SK-N-SH (cell line): ENCODE data around the gene TASOR2. TPM values are rescaled to one million over a fixed set of nuclear protein-coding genes. Genes with fewer than 3 reads are reported as not detected.

Source experiments
- CTCF ChIA-PET: fragments of 300-600, 350-600 bp; formaldehyde crosslinking; extraction: SDS; loops from one replicate; lab custom pipeline; 2021; lab: Yijun Ruan, JAX
- POLR2A ChIA-PET: fragments of 350-600 bp; sonication (Branson Sonifier 250); formaldehyde crosslinking; extraction: SDS; loops from one replicate; lab custom pipeline; 2020; ENCODE audit warnings: antibody characterized with exemption, inconsistent platforms; lab: Yijun Ruan, JAX
- DNase-seq: peaks from one replicate; pipeline ENCODE4 v3.0.0; 2012
- H2AFZ ChIP-seq: fragments of 200-600 bp; sonication (generic); 2 replicates; pipeline ENCODE4 v1.8.1; 2016; ENCODE audit warnings: antibody characterized with exemption, mild to moderate bottlenecking, low read depth
- H3F3A ChIP-seq: fragments of 200-600 bp; sonication (generic); replicated peaks from 2 replicates; pipeline ENCODE3; 2016; ENCODE audit warnings: antibody characterized with exemption, mild to moderate bottlenecking; ENCODE audit not compliant: insufficient read depth
- H3K27ac ChIP-seq, 2 experiments: fragments of 200-500 bp in 1 of 2; fragments of 200-600 bp in 1 of 2; sonication (Bioruptor generic) in 1 of 2; sonication (generic), shearing (Covaris generic) in 1 of 2; 2 replicates each; pipeline versions ENCODE4 v1.5.1 to v1.6.1; 2014 to 2016; ENCODE audit warnings: low read depth in 2 of 2, inconsistent platforms in 1 of 2, low read length in 1 of 2, mild to moderate bottlenecking in 1 of 2, mixed read lengths in 1 of 2
- H3K27me3 ChIP-seq: fragments of 200-600 bp; sonication (generic), shearing (Covaris generic); 2 replicates; pipeline ENCODE4 v1.6.1; 2016; ENCODE audit warnings: mixed run types; ENCODE audit not compliant: insufficient read depth
- H3K36me3 ChIP-seq, 2 experiments: fragments of 200-500 bp in 1 of 2; fragments of 200-600 bp in 1 of 2; sonication (Bioruptor generic) in 1 of 2; sonication (generic) in 1 of 2; replicated peaks in 1 of 2; 2 replicates each; pipeline versions ENCODE3 to v1.5.1; 2014 to 2016; ENCODE audit warnings: low read length in 1 of 2, mild to moderate bottlenecking in 1 of 2; ENCODE audit not compliant: insufficient read depth in 2 of 2, control insufficient read depth in 1 of 2
- H3K4me1 ChIP-seq, 2 experiments: fragments of 200-500 bp in 1 of 2; fragments of 200-600 bp in 1 of 2; sonication (Bioruptor generic) in 1 of 2; sonication (generic), shearing (Covaris generic) in 1 of 2; 2 replicates each; pipeline versions ENCODE4 v1.5.1 to v1.6.1; 2014 to 2016; ENCODE audit warnings: low read depth in 1 of 2, low read length in 1 of 2, mixed run types in 1 of 2; ENCODE audit not compliant: insufficient read depth in 2 of 2, control insufficient read depth in 1 of 2
- H3K4me2 ChIP-seq: fragments of 200-600 bp; sonication (generic), shearing (Covaris generic); 2 replicates; pipeline ENCODE4 v1.6.1; 2017; ENCODE audit warnings: mixed run types
- H3K4me3 ChIP-seq, 2 experiments: fragments of 200-500 bp in 1 of 2; fragments of 200-600 bp in 1 of 2; sonication (Bioruptor generic) in 1 of 2; sonication (generic), shearing (Covaris generic) in 1 of 2; 2 replicates each; pipeline versions ENCODE4 v1.5.1 to v1.8.1; 2014 to 2016; ENCODE audit warnings: low read depth in 2 of 2, inconsistent platforms in 1 of 2, low read length in 1 of 2, mild to moderate bottlenecking in 1 of 2, mixed read lengths in 1 of 2, moderate library complexity in 1 of 2
- H3K79me2 ChIP-seq: fragments of 200-600 bp; sonication (generic); 2 replicates; pipeline ENCODE4 v1.8.1; 2017; ENCODE audit warnings: mild to moderate bottlenecking; ENCODE audit not compliant: insufficient read depth
- H3K9ac ChIP-seq: fragments of 200-600 bp; sonication (generic); 2 replicates; pipeline ENCODE4 v1.6.1; 2017; ENCODE audit warnings: mixed run types
- H3K9me2 ChIP-seq: fragments of 200-600 bp; sonication (generic); 2 replicates; pipeline ENCODE4 v1.6.1; 2017; ENCODE audit warnings: mixed run types
- H3K9me3 ChIP-seq: fragments of 200-600 bp; sonication (generic); 2 replicates; pipeline ENCODE4 v1.6.1; 2017; ENCODE audit warnings: mixed run types, mild to moderate bottlenecking, moderate library complexity
- H4K20me1 ChIP-seq: fragments of 200-600 bp; sonication (generic); 2 replicates; pipeline ENCODE4 v1.6.1; 2017; ENCODE audit warnings: mild to moderate bottlenecking, mixed run types; ENCODE audit not compliant: insufficient read depth
- FOSL2 ChIP-seq: IDR thresholded peaks from 2 replicates; pipeline ENCODE4 v1.4.0; 2012; ENCODE audit warnings: low read depth, mild to moderate bottlenecking, moderate library complexity, borderline replicate concordance
- FOXM1 ChIP-seq: IDR thresholded peaks from 2 replicates; pipeline ENCODE4 v1.4.0; 2012; ENCODE audit warnings: low read depth, mild to moderate bottlenecking
- GATA2 ChIP-seq: sonication (generic); formaldehyde crosslinking; IDR thresholded peaks from 2 replicates; pipeline ENCODE4 v1.5.0; 2020; ENCODE audit warnings: mild to moderate bottlenecking, missing genetic modification reagents
- MXI1 ChIP-seq: IDR thresholded peaks from 2 replicates; pipeline ENCODE4 v1.6.1; 2012; ENCODE audit warnings: mild to moderate bottlenecking, low read depth, low read length, improper control_type of control experiment
- NRF1 ChIP-seq: IDR thresholded peaks from 2 replicates; pipeline ENCODE4 v1.6.1; 2012; ENCODE audit warnings: low read depth, mild to moderate bottlenecking, low read length
- RFX5 ChIP-seq: IDR thresholded peaks from 2 replicates; pipeline ENCODE4 v1.6.1; 2012; ENCODE audit warnings: mild to moderate bottlenecking, improper control_type of control experiment, low read length
- RXRA ChIP-seq: IDR thresholded peaks from 2 replicates; pipeline ENCODE4 v1.4.0; 2012; ENCODE audit warnings: low read depth, mild to moderate bottlenecking, borderline replicate concordance
- SMC3 ChIP-seq: IDR thresholded peaks from 2 replicates; pipeline ENCODE4 v1.6.1; 2012; ENCODE audit warnings: low read depth, low read length, improper control_type of control experiment
- TCF12 ChIP-seq: IDR thresholded peaks from 2 replicates; pipeline ENCODE4 v1.4.0; 2012
- USF1 ChIP-seq: IDR thresholded peaks from 2 replicates; pipeline ENCODE4 v1.4.0; 2012; ENCODE audit warnings: low read depth, borderline replicate concordance
- YY1 ChIP-seq: IDR thresholded peaks from 2 replicates; pipeline ENCODE4 v1.4.0; 2012; ENCODE audit warnings: low read depth, mild to moderate bottlenecking
- WGBS: methylation state at CpG from one replicate; pipeline ENCODE4 v1.1.6; 2017; ENCODE audit warnings: low lambda C conversion rate; 5-methylcytosine and 5-hydroxymethylcytosine counted together
- polyA plus RNA-seq, 3 experiments: library from polyadenylated mRNA; depleted of rRNA; stranded (reverse); fragments of >200 nt; gene quantifications; 2 replicates each; pipeline ENCODE4 v1.2.3, GENCODE V29; 2012
- TF ChIP-seq, protein P1 (sequence below): fragments of 150-350 bp; IDR thresholded peaks from 2 replicates; pipeline ENCODE4 v1.6.1; 2017; ENCODE audit warnings: antibody characterized with exemption, low read length, low read depth, borderline replicate concordance
- TF ChIP-seq, protein P2 (sequence below): fragments of 150-350 bp; IDR thresholded peaks from 2 replicates; pipeline ENCODE4 v1.6.1; 2016; ENCODE audit warnings: mild to moderate bottlenecking, low read depth, low read length

Gene TASOR2
- polyA plus RNA-seq, 1 of the 3 experiments (the other 2 are of a cell fraction), result 21.2 TPM

GRCh38 chr10:5669604-5670003 is 15.0 kb upstream of the TASOR2 start:
- 46% methylated on average over 1 of the region's 1 CpG for WGBS

GRCh38 chr10:5670662-5671375 is 13.8 kb upstream of the TASOR2 start:
- Histone ChIP-seq H3F3A (no peaks in the 10 kb centered on the region), H2AFZ (no peak overlapping the region), H3K9ac (no peak overlapping the region), H3K27me3 (no peaks in the 10 kb centered on the region), H3K9me3 (no peaks in the 10 kb centered on the region; the same call in 1 of the 2 replicates), H3K4me2 (no peak overlapping the region), H3K4me3 (no peak overlapping the region), H3K27ac (no peak overlapping the region), H3K9me2 (no peaks in the 10 kb centered on the region), H3K4me1 (peaks cover 0 to 9% of the 10 kb centered on the region in 2 experiments; a peak in 2 of 4 replicates), H3K36me3 (no peaks in the 10 kb centered on the region), H4K20me1 (no peaks in the 10 kb centered on the region), H3K79me2 (peaks cover under 1% of the 10 kb centered on the region; the same call in 1 of the 2 replicates)
- CTCF ChIA-PET, result interaction anchor here (0.7 to 2.2 kb wide), 5 partner anchors 10 to 143 kb away, joined by 3 to 5 read pairs (median 4); partner anchors contain the start of genes GDI2 and TASOR2
- TF ChIP-seq NRF1 (no peak), GATA2 (peak; percentile 76), MXI1 (peak; percentile 73; the same call in 1 of the 2 replicates)
- POLR2A ChIA-PET, result interaction anchor here (1.0 kb wide), 1 partner anchor 13 kb away, joined by 4 read pairs; the partner anchor contains the start of gene TASOR2
- 47% methylated on average over 8 of the region's 8 CpGs for WGBS
- peak; percentile 74 for DNase-seq

More at GRCh38 chr10:5669604-5670003, 15.0 kb upstream of the TASOR2 start:
- CTCF ChIA-PET, result interaction anchor here (0.6 to 2.2 kb wide), 3 partner anchors 15 to 46 kb away, joined by 3 to 5 read pairs (median 4); partner anchors contain the start of gene TASOR2
- no peak overlapping the region for H3K9ac ChIP-seq
- no peaks in the 10 kb centered on the region; the same call in 1 of the 2 replicates for H3K9me3 ChIP-seq
- no peaks in the 10 kb centered on the region for H4K20me1 ChIP-seq
- H3K4me1 ChIP-seq, result peaks cover 0 to 17% of the 10 kb centered on the region in 2 experiments; a peak in 2 of 4 replicates
- H3K4me3 ChIP-seq, result no peak overlapping the region
- no peaks in the 10 kb centered on the region for H3F3A ChIP-seq
- TF ChIP-seq YY1 (no peak), SMC3 (no peak), RFX5 (no peak), FOXM1 (no peak), RXRA (no peak), USF1 (no peak), FOSL2 (no peak), TCF12 (no peak)
- TF ChIP-seq, protein P1, sequence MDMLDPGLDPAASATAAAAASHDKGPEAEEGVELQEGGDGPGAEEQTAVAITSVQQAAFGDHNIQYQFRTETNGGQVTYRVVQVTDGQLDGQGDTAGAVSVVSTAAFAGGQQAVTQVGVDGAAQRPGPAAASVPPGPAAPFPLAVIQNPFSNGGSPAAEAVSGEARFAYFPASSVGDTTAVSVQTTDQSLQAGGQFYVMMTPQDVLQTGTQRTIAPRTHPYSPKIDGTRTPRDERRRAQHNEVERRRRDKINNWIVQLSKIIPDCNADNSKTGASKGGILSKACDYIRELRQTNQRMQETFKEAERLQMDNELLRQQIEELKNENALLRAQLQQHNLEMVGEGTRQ, result no peak
- TF ChIP-seq, protein P2, sequence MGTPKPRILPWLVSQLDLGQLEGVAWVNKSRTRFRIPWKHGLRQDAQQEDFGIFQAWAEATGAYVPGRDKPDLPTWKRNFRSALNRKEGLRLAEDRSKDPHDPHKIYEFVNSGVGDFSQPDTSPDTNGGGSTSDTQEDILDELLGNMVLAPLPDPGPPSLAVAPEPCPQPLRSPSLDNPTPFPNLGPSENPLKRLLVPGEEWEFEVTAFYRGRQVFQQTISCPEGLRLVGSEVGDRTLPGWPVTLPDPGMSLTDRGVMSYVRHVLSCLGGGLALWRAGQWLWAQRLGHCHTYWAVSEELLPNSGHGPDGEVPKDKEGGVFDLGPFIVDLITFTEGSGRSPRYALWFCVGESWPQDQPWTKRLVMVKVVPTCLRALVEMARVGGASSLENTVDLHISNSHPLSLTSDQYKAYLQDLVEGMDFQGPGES, result no peak
- TF ChIP-seq, all 33 proteins: peak for 0
- Histone ChIP-seq H3K27me3 (no peaks in the 10 kb centered on the region), H3K36me3 (no peaks in the 10 kb centered on the region), H2AFZ (no peak overlapping the region), H3K27ac (no peak overlapping the region), H3K4me2 (no peak overlapping the region), H3K9me2 (no peaks in the 10 kb centered on the region), H3K79me2 (peaks cover 3% of the 10 kb centered on the region; the same call in 1 of the 2 replicates)
- DNase-seq, result no peak
- POLR2A ChIA-PET, result interaction anchor here (1.0 kb wide), 1 partner anchor 15 kb away, joined by 4 read pairs; the partner anchor contains the start of gene TASOR2
